D721Med (cell line): ENCODE results near the gene MAP3K20.

Experiments
- DNase-seq: peaks from one replicate; pipeline ENCODE4 v3.0.0; 2011; ENCODE audit warnings: low spot score; ENCODE audit not compliant: insufficient read length
- FAIRE-seq: peaks from 2 replicates; lab custom pipeline; 2011; peaks lifted over from hg19 to GRCh38; lab: Jason Lieb, UNC
- CTCF ChIP-seq: IDR thresholded peaks from 2 replicates; pipeline ENCODE4 v1.5.1; 2012; ENCODE audit warnings: mild to moderate bottlenecking, control low read depth; ENCODE audit not compliant: insufficient read depth; ENCODE audit errors: missing control alignments

MAP3K20 gene

GRCh38 chr2:173240083-173240482 is 164.4 kb downstream of the MAP3K20 start:
- DNase-seq = no peak
- TF ChIP-seq CTCF = no peak
- FAIRE-seq = no peak

GRCh38 chr2:173241643-173242042 is 166.0 kb downstream of the MAP3K20 start:
- DNase-seq = no peak
- FAIRE-seq = no peak
- no peak for TF ChIP-seq CTCF

GRCh38 chr2:173247156-173247555 is 171.5 kb downstream of the MAP3K20 start:
- TF ChIP-seq CTCF = no peak
- FAIRE-seq (no peak), DNase-seq (no peak)

GRCh38 chr2:173248381-173248780 is 172.7 kb downstream of the MAP3K20 start:
- no peak for TF ChIP-seq CTCF
- FAIRE-seq (no peak), DNase-seq (no peak)

GRCh38 chr2:173249661-173250641 is 174.3 kb downstream of the MAP3K20 start:
- no peak for TF ChIP-seq CTCF
- DNase-seq (no peak), FAIRE-seq (no peak)

GRCh38 chr2:173251225-173251624 is 175.6 kb downstream of the MAP3K20 start:
- DNase-seq (no peak), FAIRE-seq (no peak)
- no peak for TF ChIP-seq CTCF

- TF ChIP-seq CTCF = no peak
- DNase-seq (no peak), FAIRE-seq (no peak)
These were observed 176.9 kb downstream of the MAP3K20 start for GRCh38 chr2:173252581-173252980.
